Kidney tubule cell (primary cell): ENCODE measurements around the gene ZFHX3.

Source experiments
- DNase-seq: peaks from one replicate; pipeline ENCODE4 v3.0.0-alpha.2; 2018; ENCODE audit warnings: low spot score

ZFHX3 gene

DNA sequence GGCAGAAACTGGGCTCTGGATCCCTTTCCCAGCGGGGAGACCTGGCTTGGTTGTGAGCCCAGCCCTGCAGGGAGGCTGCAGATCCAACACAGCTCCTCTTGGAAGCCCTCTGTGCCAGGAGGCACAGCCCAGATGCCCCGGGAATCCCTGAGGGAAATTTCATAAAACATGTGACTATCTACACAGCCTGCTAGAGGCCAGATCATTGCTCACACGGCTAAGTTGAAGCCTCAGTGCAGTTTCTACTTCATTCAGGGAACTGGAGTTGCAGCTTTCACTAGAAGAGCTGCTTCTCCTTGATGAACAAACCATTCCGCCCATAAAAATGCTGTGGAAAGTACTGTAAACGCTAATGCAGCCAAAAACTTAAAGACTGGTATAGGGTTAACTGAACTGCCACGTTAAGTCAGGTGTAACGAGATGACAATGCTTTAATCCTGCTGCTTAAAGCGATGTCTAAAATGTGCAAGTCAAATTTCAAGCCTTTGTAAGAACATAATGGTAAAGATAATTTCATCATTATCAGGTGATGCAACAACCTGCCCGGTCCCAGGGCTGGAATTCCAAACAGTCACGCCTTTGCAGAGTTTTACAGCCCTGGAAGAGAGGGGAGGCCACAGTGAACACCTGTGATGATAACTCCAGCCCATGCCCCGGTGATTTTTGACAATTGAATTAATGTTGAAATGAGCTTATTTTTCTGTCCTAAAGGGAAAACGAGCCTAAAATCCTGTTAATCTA, 172.5 kb downstream of the ZFHX3 start:
- no peak for DNase-seq

DNA sequence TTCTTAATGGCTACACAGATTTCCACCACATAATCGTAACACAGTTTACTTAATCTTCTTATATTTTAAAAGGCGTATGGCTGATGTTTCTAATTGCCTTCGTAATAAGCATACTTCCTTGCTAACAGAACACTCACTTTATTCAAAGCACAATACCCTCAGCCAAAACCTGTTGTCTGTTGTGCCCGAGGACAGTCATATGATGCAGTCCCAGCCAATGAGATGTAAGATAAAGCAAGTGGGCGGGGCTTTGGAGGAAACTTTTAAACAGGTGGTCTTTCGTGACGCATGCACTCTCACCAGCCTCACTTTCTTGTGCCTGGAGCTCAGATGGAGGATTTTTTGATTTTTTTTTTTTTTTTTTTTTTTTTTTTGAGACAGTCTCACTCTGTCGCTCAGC, 174.1 kb downstream of the ZFHX3 start:
- no peak for DNase-seq

DNA sequence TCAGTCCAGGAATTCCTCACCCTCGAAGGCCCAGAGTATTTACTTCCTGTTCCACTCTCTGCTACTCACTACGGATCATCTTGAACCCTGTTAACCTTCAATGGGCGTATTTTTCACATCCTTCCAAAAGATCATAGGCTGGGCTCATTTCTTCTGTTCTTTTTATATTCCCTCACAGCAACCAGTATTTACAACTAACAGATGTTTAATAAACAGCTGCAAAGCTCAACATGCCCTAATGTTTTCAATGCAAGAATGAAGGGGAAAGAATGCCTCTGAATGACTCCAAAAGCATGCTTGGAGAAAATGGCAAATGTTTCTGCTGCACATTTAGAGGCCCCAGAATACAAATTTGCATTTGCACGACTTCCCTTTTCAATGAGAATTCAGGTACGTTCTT, 174.9 kb downstream of the ZFHX3 start:
- no peak for DNase-seq

DNA sequence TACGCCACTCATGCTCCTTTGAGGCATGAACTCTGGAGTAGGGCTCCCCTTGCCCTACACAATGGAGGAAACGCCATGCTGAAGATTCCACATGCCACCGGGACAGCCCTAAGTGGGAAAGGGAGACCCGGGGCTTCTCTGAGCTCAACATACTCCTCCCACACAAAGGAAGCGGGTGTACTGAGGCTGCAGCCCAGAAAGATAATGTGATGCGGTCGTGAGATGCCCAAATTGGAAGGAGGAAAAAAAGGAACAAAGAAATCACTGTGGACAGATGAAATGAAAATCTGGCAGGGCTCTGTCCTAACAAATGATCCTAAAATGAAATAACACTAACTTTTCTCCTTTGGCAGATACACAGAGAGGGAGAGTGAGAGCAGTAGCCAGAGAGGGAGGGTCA, 182.1 kb downstream of the ZFHX3 start:
- no peak for DNase-seq

DNA sequence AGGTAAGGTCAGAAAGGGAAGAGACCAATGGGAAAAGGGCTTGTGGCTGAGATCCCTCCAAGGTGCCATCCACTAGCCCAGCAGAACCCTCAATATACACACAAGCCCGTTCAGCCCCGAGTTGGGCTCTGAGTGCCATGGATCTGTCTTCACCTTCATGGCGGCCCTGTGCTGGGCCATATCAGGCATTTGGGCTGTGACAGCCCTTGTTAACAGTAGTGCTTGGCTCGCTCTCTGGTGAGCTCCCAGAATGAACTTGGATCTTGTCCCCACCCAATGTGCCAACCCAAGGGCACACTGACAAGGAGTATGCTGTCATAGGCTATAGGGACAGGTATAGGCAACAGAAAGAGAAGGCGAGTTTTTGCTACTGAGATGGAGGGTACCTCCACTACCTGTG, 182.7 kb downstream of the ZFHX3 start:
- DNase-seq = no peak

DNA sequence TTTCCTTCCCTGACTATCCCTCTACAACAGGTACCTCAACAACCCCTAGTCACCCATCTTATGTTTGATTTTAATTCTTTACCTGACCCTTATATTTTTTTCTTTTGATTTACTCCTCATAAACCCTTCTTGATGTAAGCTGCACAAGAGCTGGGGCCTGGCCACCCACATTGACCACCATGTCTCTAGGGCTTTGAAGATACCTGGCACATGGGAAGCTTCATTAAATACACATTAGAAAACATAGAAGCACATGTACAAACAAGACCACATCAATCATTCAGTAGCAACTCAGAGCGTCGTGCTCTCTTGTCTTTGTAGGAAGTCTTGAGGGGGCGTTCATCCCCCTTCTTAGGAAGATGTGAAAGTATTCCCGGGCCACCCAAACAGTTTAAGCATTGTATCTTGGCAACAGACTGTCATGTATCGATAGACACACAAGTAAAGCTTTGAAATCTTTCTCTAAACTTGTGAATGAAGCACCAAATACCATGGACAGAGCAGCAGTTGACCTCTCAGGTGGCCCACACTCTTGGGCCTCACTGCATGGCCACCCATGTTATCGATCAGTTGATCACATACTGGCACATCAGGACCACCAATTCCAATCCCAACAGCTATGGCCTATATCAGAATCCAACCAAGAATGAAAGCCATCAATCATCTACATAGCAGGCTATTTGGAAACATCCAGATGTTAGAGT, 183.6 kb downstream of the ZFHX3 start:
- no peak for DNase-seq

DNA sequence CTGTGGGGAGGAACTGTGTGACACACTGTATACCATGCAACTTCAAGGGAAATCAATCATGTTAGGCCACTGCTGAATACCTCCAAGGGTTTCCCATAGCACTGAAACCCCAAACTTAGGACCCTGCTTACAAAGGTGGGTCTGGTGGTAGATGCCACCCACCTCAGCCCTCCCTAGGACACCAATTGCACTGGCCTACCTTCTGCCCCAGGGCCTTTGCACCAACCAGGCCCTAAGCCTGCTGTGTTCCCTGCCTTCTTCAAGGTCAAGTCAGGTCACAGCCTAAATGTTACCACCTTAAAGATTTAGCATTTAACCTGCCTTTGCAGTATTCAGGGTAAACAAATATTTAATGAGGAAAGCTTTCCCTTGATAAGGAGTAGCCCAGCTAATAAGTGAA, 185.8 kb downstream of the ZFHX3 start:
- DNase-seq = no peak

DNA sequence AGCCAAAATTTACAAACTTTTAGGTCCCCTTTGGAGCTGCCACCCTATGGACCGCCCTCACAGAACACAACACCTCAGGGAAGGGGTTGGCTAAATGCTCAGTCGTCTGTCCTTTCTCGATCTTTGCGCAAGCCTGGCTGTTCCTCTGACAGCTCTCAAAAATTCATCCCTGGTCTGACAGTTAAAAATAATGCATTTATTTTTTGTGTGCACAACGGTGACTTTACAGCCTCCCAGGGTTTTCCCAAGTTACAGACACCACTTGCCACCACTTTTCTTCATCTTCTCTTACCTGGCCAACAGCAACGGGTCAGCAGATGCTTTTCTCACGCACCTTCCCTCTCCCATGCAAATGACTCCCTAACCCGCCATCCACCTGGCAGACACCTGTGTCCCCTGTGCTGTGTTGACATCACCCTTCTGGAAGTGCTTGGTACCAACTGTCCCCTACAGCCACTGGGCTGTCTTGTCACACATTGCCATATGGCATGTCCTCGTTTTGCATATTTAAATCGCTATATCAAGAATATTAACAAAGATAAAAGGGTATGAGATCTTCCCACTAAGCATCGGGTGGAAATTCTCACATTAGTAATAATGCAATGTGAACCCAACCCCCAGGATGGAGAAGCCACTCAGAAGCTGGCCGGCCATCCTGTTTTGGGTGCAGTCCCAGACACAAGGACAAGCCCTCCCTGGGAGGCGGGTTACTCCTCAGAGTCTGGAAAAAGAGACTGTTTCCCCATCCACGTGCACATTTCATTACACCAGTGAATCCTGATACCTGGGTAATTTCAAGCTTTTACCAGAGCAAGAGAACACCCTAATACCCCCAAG, 187.0 kb downstream of the ZFHX3 start:
- DNase-seq = no peak

DNA sequence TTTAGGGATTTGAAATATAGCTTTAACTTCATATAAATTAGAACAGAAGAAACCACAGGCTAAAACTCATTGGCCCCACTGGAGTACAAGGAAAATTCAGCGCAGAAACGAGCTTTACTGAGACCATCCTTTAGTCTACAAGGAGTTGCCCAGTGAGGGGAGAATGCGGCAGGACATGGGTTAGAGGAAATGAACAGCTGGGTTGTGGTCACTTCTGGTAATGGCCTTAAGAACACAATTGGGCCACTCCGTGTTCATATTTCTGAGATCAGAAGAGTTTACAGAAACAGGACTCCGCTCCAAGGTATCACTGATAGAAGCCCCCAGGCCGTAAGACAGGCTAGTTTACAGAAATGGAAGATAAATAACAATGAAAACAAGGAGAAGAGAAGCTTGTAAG, 188.3 kb downstream of the ZFHX3 start:
- no peak for DNase-seq

DNA sequence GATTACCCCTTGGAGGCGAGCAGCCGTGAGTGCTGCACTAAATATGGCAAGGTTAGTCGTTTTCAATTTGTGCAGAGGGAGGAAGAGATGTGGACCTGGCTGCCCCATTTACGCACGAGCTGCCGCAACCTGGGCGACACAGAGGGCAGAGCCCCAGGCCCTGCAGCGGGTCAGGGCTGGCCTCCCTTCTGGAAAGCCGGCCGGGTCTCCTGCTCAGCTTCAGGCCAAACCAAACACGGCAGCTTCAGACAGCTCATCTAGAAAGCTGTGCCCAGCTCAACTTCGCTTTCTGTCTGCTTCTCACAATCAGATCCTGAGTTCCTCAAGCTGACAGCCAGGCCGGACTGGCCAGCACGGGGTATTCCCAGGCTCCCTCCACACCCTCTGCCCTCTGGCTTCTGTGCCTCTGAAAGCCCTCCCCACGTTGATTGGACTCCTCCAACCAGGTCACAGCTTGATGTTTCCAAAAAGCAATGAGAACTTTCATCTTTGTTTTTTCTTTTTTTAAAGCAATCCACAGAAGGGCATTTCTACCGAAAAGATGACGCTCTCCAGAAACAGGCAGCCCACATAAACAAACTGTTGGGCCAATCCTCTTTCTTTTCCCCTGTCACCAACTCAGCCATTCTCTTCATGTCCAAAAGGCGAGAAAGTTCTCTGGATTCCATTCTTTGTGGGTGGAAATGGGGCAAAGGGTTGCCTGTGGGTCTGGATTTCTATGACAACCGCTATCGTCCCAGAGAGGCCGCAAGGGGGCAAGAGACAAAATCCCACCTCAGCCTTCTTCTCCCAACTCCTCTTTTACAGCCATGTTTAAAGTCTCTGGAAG, 189.0 kb downstream of the ZFHX3 start:
- no peak for DNase-seq

DNA sequence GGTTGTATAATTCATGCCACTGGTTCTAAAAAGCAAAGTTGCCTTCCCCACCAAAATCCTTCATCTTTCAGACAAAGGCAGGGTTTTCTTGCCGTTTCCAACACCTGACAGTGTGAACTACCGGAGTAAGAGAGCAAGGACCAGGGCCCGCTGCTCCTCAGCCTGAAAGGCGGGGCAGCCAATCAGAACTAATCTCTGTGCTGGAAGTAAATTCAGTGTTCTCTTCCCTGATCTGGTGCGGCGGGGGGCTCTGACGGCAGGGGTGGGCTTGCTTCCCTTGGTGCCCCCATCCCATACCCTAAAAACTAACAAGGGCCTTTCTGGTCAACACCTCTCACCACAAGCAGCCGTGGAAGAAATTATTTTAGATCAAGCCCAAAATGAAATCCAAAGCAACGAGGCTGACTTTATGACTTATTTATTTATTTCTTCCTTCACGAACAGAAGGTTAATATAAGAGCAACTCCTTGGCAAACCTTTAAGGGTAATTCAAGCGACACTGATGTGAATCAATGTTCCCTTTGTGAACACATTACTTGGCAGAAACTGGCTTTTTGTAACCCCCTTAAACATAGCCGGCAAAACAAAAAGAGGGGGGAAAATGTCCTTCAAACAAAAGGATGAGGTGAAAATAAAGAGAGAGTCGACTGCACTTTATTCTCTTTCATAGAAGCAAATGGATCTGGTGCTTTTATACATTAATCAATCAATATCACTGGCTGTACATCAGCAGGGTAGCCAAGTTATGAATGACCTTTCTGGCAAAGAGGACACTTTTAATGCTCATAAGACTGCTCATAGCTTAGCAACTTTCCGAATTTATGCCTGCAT, 189.9 kb downstream of the ZFHX3 start:
- DNase-seq = no peak

DNA sequence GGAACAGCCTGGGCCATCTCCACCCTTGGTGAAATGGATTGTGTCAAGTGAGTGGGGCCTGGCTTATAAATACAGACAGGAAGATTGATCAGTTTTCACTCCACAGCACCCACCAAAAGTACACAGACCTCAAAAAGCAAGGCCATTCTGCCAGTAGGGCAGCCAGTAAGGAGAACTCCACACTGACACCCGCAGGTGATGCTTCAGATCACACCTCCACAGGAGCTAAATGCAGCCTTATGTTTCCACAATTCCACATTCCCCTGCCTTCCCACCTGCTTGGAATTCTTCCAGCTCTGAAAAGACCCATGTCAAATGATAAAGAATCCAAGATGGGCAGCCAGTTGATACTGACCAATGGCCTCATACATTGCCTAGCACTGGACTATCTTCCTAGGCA, 191.1 kb downstream of the ZFHX3 start:
- peak; percentile 30 for DNase-seq

DNA sequence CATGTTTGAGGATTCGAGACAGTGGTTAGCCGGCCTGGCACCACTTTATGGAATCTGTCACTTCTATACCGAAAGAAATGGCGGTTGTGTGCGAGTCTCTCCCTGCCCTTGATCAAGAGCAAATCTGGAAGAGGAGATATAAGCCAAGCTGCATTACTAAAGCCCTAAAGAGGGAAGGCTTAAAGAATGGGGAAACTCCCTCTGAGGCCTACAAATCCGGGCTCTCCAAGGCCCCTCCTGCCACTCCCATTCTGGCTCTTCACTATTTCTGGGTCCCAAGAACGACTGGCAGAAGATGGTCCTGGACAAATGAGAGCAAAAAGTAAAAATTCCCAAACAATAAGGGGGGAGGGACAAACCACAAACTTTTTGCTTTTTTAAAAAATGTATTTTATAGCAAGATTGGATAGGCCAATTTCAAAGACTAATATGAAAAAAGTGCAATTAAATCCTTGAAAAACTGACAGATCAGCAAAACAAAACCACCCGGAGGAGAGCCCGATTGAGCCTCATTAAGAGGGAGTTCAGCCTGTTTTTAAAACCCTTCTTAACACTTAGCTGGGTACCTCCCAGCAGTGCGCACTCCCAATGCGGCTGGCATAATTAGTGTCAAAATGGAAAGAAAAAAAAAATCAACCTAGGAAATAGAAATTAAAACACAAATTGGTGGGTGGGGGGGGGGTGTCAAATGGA, 193.5 kb downstream of the ZFHX3 start:
- no peak for DNase-seq

DNA sequence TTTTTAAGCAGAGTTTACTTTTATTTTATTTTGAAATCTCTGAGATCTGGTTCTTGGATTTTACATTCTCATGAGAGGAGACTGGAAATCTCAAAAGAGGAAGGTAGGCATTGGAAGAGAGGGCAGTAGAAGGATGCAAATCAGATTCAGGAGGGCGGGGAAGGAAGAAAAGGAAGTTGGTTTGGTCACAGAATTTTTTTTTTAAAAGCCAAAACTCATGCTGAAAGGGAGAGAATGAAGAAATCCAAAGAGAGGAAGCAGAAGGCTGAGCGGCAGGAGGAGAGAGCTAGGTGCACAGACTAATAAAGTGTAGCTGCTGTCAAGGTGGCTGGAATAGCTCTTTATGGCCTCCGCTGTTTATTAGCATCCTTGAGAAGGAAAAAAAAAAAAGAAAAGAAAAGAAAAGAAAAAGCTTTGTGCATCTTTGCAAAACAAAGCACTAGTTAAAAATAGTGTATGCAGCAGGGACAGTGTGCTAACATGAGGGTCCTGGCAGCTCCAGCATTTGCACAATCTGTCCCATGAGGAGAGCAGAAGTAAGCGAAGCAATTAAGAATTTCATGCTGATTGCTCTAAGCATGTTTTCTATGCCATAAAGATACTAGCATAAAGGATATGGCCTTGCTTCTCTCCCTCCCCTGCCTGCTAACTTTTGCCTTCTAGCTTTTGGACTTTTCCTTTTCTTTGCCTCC, 194.2 kb downstream of the ZFHX3 start:
- DNase-seq = no peak

DNA sequence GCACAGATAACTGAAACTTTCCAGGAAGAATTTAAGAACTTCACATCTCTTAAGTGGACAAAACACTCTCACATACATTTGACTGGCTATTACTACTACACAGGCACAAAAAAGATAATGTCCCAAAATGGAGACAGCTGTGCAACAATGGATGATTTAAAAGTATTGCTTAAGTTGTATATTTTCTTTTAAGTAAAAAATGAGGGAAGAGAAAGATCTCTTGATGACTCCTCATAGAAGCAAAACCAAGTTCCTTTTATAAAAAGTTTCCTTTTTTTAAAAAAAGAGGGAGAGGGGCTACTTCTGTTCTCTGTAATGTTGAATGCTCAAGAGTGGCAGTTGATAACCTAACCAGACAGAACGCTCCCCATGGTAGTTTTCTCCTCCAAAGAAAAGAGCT, 195.5 kb downstream of the ZFHX3 start:
- DNase-seq = no peak

DNA sequence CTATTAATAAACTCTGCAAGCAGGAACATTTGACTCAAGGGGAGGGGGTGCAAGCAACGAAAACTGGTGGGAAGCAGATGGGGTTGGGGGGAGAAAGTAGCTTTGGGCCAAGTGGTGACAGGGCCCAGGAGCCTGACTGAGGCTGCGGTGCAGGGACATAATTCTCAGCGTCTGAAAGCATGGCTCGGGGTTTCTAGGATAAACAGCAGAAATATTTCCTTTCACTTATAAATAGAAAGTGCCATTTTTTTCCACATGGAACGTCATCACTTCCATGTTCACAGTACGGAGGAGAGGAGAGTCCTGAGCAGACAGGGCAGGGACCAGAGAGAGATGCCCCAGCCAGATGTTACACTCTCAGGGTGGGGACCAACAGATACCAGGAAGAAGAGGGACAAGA, 197.1 kb downstream of the ZFHX3 start:
- DNase-seq = no peak

DNA sequence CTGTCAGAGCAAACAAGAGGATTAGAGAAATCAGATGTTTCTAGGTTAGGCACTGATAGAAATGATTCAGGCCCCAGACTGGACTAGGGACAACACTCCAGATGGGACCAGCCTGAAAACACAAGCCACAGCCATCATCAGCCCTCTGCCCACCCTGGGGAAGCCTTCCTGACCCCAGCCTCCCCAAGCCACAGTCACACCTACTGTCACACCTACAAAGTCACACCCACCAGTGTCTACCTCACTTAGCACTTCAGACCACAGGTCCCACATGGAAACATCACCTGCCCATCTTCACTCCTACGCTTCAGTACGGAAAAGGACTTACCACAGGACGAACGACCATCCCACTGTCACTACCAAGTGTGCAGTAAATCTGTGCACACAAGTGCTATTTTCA, 197.9 kb downstream of the ZFHX3 start:
- DNase-seq = no peak

DNA sequence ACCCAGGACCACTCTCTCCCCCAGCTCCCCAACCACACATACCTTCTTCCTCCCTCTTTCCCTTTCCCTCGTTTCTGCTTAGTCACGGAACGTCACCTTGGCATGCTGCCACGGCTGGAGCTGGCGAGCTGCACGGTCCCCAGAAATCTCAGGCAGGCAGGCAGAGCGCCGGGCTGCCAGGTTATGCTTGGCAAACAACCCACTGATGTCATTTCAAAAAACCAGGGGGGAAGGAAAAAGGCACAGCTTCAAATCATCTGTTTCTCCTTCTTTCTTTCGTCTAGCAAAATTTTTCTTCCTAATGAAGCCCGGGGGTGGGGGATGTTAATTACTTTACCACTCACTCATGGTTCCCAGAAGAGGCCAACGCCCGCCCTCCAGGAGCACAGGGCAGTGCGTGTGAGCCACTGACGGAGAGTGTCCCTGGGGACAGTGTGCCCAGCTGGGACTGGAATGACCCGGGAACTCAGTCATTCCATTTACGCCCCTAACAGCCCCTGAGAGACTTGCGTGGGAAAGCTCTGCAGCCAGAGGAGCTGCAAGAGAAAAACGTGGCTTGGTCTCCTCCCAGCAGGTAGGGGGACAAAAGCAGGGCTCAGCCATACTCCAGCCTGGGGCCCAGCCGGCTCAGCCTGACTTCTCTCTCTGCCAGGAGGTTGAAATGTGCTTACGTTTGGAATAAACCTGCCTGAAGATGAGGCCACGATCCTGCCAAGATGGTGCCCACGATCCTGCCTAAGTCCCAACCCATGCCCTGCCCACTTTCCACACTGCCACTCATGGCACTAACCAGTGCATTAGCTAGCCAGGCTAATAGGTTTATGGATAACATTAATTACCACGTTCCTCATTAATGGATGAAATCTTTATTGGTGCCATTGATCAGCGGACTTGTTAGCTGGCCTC, 198.9 kb downstream of the ZFHX3 start:
- DNase-seq = peak; percentile 94

DNA sequence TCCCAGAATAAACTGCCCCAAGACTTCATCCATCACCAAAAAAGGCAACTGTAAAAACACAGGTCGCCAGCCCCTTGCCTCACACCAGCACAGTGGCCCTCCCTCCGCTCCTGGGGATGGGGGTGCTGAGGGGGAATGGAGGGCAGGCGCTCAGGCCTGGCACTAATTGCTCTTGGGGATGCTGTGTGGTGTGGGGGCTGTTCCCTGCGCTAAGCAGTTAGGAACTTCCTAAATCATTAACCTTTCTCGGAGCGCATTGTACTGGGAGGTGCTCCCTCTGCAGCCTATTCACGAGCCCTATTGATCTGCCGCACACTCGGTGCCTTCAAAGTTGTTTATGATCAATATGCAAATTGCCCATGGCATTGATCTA, 199.9 kb downstream of the ZFHX3 start:
- DNase-seq = peak; percentile 58
